HG03432 (cell line): ENCODE data around the gene TIMMDC1.
A peak's percentile ranks its signal among the peaks of the same experiment; 100 is the strongest.

ENCODE experiments used
- ATAC-seq: cut with Tn5 transposase; IDR thresholded peaks from one replicate; pipeline ENCODE4 v1.9.1; 2021; ENCODE audit warnings: mild to moderate bottlenecking, moderate library complexity; ENCODE audit not compliant: unreplicated experiment

Gene TIMMDC1, protein sequence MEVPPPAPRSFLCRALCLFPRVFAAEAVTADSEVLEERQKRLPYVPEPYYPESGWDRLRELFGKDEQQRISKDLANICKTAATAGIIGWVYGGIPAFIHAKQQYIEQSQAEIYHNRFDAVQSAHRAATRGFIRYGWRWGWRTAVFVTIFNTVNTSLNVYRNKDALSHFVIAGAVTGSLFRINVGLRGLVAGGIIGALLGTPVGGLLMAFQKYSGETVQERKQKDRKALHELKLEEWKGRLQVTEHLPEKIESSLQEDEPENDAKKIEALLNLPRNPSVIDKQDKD

DNA sequence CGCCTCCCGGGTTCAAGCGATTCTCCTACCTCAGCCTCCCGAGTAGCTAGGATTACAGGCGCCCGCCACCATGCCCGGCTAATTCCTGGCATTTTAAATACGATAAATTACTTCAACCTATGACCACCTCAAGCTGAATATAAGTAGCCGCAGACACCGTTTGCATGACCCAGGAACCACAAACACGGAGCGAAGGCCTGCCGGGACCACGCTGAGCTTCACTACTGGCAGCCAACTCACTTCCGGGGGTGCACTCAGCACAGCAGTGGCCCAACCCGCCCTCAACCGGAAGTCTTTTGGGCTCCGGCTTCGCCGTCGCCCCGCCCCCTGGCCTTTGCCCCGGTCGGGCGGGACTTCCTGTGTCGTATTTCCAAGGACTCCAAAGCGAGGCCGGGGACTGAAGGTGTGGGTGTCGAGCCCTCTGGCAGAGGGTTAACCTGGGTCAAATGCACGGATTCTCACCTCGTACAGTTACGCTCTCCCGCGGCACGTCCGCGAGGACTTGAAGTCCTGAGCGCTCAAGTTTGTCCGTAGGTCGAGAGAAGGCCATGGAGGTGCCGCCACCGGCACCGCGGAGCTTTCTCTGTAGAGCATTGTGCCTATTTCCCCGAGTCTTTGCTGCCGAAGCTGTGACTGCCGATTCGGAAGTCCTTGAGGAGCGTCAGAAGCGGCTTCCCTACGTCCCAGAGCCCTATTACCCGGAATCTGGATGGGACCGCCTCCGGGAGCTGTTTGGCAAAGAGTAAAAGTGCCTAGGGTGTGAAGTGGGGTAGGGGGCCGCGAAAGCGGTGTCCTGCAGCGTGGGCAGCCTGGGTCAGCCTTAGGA is at the start of gene TIMMDC1:
TIMMDC1 (plus strand) TSS at position 362 of the 826 bp plus-strand sequence; CDS start at position 549, 187 bp downstream.
- peak; percentile 99 for ATAC-seq

DNA sequence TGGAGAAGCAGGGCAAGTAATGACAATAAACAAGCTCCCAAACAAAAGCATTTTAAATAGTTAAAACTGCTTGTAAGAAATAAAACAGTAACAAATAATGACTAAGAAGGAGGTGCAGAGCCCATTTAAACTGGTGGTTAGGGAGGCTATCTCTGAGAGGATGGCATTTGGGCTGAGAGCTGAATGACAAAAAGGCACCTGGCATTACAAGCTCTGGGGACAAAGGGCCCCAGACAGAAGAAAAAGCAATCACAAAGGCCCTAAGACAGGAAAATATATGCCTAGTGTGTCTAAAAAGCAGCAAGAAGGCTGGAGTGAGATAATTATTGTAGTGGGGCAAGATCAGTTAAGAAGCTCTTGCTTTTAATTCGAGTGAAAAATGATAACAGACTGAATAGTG is 44.5 kb upstream of the TIMMDC1 start:
- ATAC-seq = no peak

DNA sequence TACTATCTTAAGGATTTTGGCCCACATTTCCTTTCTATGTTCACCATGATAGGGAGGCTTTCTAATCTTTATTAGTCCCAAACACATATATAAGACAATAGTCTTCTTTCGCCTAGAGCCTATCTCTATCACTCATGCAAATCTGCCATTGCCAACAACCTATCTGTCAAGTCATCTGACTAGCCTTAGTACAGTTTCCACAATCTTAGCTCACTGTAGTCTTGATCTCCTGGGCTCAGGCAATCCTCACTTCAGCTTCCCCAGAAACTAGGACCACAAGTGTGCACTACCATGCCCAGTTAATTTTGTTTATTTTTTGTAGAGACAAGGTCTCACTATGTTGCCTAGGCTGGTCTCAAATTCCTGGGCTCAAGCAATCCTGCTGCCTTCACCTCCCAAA is 41.9 kb upstream of the TIMMDC1 start:
- no peak for ATAC-seq

DNA sequence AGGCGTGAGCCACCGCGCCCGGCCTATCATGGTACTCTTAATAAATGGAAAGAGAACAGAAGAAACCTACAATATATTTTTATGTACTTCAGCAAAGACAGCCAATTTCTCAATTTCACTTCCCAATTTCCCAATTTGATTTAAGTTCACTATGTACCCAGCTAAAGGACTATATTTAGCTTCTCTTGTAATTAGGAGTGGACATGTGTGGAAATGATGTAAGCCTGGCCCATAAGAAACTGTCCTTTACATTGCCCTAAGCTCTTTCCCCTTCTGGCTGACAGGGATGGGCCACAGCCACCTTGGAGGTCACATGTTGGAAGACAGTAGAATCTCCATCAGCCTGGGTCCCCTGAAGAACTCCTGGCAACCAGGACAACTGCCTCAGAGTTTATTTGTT is 41.1 kb upstream of the TIMMDC1 start:
- no peak for ATAC-seq

DNA sequence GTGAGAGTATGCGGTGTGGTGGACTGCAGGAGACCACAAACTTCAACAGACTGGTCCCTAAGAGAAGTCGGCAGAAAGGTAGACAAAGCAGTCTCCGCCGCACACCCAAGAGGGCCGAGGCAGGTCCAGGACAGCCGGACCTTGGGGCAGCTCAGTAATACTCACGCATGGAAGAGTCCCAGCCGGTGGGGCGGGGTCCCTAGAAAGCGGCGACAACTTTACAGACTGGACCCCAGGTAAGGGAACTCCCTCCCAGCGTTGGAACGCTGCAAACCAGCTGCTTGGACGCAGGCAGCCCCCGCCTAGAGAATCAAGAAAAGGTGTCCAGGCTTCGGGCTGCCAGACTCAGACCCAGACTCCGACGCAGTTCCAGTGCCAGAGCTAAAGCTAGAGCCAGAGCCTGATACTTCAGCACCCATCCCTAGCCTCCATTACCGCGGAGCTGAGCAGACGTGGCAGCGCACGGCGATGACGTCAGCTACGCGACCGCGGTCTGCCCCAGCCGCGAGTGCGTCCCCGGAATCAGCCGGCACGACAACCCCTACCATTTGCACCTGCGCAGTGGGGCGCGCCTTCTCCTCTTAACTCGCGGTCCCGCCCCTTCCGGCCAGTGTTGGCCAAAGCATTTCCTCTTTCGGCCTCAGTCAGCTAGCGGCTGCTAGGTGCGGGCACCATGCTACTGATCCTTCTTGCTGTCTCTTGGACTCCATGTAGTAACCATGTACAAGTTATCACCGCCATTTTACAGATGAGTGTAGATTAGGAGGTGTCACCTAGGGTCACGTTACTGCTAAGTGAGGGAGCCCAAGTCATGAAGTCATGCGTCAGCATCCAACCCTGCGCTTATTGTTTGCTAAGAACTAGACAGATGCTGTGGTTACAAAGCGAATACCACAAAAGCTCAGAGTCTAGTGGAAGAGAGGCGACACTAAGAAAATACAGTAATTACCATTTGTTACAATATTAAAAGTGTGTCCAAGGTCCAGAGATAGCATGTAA is 34.9 kb upstream of the TIMMDC1 start, which contains the start of gene TMEM39A:
TMEM39A (minus strand) TSS at position 445 of the 999 bp plus-strand sequence. CDS start 1,541 bp downstream, outside the sequence.
- ATAC-seq = peak; percentile 93

DNA sequence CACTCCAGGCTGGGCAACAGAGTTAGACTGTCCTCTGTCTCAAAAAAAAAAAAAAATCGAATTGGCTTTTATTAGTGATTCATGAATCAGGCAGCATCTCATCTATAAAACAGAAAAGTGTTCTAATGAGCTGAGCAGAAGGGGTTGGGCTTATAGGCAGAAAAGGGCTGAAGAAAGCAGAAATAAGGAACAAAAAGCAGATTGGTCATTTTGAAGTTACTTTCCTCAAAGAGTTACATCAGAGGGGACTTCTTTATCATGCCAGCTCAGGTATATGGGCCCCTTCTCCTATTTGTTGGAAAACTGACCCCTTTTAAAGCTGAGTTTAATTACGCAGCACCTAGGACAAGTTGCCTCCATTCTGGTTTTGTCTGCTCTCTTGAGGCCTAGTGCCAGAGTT is 30.3 kb upstream of the TIMMDC1 start:
- no peak for ATAC-seq

DNA sequence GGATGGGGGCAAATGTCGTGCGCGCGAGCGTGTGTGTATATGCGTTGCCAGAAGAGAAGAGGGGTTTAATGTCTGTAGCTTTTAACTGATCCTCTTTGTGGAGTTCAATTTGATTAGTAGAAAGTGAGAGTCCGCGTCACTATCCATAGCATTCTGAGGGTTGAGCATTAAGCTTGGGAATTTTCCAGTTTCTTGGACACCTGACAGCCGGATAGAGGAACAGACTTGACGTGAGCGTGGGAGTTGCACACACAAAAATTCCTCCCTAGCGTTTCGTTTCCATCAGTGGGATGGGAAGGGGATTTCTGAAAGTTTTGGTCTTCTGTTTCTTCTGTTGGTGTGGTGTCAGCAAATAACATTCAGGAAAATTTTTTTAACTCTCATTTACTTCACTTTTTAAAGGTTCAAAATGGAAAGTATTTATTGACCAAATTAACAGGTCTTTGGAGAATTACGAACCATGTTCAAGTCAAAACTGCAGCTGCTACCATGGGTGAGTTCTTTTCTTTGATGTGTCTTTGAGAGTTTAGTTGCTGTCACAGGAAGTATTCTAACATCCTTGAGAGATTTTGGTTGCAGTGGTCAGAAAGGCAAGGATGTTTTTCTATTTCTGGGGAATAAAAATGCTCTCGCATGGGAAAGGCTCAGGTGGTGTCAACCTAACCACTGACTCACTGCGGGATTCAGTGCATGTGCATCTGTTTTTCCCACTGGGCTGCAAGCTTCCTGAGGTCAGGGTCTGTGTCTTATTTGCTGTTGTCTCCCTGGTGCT is 28.7 kb upstream of the TIMMDC1 start:
- ATAC-seq = no peak

DNA sequence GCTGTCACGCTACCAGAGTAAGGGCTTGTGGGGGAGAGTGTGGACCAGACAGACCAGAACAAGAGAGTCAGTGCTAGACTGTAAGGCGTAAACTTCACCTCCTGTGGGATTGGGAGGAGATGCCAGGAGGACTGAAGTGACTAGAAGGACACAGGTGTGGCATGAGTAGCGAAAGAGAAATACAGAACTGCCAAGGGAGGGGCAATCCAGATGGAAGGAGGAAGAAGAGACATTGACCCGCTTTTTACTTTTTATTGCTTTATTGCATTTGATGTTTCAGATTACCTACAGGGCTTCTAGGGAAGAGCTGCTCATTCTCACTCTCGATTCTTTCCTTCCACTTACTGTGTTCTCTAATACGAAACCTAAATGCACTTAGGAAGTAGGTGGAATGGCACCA is 27.5 kb upstream of the TIMMDC1 start:
- ATAC-seq = no peak

DNA sequence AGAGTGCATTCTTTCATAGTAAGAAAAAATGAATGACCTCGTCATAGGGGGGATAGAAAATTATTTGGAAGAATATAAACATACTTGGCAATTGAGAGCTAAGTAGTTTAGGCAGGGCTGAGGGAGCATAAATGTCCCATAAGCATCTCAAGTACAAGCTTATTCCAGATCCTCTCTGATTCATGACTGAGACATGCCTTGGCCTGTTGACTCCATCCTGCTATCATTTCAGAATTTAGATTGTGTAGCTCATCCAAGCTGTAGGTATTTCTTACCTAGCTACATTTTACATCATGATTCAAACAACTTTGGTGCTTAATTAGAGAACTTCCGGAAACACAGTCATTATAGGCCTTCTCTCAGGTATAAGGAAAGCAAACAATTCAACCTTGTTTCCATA is 17.3 kb upstream of the TIMMDC1 start:
- ATAC-seq = no peak

DNA sequence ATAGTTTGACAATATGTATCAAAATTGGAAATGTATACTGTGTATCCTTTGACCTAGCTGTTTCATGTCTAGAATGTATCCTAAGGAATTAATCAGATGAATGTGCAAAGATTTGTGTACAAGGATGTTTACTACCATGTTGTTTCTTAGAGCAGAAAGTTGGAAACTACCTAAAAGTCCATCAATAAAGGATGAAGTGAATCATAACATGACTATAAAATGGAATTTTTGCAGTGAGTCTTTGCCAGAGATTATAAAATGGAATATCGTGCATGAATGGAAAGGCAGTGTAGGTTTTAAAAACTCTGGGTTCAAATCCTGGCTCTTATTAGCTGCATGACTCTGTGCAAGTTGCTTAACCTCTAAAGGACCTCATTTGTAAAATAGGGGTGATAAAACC is 15.2 kb upstream of the TIMMDC1 start:
- no peak for ATAC-seq

DNA sequence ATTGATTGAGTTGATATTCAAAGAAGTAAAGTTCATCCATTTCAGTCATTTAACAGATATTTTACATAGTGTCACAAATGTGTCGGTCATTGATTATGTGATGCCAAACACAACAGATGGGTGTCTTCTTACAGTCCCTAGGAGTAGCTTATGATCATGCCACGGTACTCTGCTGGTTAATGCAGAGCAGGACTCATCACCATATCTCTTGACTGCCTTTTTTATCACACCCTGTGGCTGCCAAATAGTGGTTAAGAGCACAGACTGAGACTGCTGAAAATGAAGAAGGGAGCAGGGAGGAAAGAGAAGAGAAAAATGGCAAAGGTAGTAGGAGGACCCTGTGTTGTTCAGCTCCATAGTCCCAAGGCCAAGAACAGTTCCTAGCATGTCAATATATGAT is 12.8 kb upstream of the TIMMDC1 start:
- no peak for ATAC-seq

DNA sequence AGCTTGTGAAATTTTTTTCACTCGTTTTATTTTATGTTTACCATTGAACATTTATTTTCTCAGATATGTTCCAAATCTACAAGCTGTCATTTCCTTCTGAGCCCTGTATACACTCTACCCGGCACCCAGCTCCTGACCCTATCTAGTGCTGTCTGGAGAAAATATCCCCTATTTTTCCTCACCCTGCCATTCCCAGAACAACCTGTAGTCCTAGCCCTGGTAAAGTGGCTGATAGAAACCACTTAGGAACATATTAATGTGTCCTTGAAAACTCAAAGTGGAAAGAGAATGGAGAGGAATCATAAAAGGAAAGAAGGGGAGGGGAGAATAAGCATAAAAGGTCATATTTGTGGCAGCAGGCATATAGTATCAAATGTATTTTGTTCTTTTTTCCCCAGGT is 8.2 kb upstream of the TIMMDC1 start:
- ATAC-seq = no peak

DNA sequence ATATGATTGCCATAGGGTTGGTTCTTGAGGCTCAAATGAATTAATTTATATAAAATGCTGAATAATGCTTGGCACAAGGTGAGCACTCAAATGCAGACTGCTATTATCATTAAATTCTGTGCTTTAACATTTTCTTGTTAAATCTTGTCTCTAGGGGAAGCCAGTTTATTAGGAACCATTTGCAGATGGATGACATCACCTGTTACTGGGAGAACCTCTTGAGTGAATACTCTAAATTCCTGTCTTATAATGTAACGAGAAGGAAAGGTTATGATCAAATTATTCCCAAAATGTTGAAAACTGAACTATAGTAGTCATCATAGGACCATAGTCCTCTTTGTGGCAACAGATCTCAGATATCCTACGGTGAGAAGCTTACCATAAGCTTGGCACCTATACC is 6.2 kb upstream of the TIMMDC1 start:
- no peak for ATAC-seq

DNA sequence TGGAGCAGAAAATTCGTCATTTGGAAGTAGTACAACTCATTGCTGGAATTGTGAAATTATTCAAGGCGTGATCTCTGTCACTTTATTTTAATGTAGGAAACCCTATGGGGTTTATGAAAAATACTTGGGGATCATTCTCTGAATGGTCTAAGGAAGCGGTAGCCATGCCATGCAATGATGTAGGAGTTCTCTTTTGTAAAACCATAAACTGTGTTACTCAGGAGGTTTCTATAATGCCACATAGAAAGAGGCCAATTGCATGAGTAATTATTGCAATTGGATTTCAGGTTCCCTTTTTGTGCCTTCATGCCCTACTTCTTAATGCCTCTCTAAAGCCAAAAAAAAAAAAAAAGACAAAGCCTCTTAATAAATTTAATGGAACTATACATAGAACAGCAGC is 5.5 kb upstream of the TIMMDC1 start:
- ATAC-seq = no peak

DNA sequence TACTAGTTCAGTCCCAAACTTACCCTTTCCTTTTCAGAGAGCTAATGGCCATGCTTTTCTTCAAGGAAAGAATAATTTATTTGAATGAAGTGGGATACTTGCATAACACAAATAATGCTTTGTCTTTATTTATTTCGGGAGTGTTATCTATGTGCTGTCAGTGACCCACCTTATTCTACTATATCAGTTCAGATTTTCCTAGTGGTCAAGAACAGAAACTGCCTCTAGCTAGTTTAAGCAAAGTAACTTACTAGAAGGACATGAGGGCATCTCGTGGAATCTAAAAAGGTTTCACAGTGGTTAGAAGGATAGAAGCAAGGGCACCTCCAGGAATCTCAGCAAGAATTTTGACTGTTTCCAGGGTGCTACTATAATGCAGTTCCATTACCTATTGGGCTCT is 3.8 kb upstream of the TIMMDC1 start:
- ATAC-seq = no peak

DNA sequence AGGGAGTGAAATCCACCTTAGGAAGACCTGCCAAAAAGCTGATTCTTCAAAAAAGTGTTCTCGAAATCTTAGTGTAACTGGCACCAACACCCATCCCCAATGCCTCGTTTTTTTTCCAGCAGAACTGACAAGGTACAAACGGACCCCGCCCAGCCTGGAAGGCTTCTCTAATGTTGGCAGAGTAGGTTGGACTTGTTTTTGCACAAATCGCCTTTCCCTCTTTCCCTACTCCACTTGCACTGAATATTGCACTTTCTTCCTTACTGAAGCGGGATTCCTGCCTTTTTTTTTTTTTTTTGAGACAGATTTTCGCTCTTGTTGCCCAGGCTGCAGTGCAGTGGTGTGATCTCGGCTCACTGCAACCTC is 544 bp upstream of the TIMMDC1 start:
- ATAC-seq = no peak

DNA sequence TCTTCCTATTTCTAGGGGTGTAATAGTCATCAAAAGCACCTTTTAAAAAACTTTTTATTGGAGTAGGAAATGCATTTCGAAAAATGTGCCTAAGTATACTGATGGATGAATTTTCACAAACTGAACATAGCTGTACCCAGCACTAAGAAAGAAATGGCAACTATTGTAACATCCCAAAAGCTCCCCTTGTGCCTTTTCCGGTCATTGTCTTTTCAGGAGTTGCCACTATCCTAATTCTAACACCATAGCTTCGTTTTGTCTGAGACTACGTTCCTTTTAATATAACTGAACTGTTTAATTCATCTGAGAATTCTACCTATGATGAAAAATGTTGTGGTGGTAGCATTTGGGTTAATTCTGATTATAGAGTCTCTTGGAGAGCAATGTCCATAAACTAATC is 1.9 kb downstream of the TIMMDC1 start:
- no peak for ATAC-seq

DNA sequence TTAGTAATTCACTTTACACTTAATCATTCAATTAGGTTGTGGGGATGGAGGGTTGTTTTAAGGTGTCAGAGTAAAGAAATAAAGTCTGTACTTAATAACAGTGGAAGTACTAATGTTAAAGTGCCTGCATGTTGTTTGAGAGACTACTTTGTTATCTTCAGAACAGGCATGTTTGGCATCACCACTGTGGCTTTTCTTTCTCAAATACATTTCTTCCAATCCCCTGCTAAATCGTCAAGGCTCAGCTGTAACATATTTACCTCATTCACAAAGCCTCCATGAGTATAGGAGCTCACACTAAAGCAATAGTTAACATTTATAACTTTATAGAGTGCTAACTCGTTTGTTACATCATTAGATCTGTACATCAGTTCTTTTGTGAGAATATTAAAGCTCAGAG is 2.6 kb downstream of the TIMMDC1 start:
- no peak for ATAC-seq

DNA sequence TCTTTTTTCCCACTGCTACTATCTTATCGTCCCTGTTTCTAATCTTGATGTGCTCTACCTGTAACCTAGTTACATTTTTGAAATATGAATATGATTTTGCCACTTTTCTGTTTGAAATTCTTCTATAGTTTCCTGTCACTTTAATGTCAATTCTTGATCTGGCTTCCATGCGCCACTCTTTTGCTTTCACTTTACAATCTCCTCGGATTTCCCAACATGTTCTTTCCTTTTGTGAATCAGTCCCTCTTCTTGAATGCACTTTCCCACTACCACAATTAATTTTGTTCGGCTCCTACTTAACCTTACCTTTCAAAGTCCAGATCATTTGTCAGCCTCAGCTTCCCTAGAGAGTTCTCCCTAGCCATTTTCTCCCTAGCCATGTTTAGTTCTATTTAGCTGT is 8.3 kb downstream of the TIMMDC1 start:
- no peak for ATAC-seq

DNA sequence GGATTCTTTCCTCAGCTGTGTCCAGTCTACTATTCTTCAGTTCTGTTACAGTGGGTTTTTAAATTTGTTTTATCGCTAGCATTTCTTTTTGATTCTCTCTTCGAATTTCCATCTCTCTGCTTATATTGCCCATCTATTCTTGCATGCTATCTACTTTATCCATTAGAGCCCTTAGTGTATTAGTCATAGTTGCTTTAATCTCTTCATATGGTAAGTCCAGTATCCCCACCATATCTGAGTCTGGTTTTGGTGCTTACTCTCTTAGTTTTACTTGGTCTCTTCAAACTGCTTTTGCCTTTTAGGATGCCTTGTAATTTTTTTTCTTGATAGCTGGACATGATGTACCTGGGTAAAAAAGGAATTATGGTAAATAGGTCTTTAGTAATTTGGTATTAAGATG is 9.1 kb downstream of the TIMMDC1 start:
- ATAC-seq = no peak
